MG63 (cell line): Measurements from ENCODE around the gene GMPPB. TPM values are rescaled to one million over a fixed set of nuclear protein-coding genes. Genes with fewer than 3 reads are reported as not detected.

Source experiments
- DNase-seq: peaks from one replicate; pipeline ENCODE4 v3.0.0-alpha.2; 2020
- H3K27me3 ChIP-seq: fragments of 250-450 bp; sonication (Bioruptor Pico); 2 replicates; pipeline ENCODE4 v1.5.1; 2020; ENCODE audit warnings: mild to moderate bottlenecking, moderate library complexity
- H3K36me3 ChIP-seq: fragments of 250-450 bp; sonication (Bioruptor Pico); 2 replicates; pipeline ENCODE4 v1.5.1; 2020; ENCODE audit warnings: mild to moderate bottlenecking, moderate library complexity
- H3K4me3 ChIP-seq: fragments of 250-450 bp; sonication (Bioruptor Pico); 2 replicates; pipeline ENCODE4 v1.5.1; 2020; ENCODE audit warnings: mild to moderate bottlenecking, moderate library complexity
- H3K9me3 ChIP-seq: fragments of 250-450 bp; sonication (Bioruptor Pico); 2 replicates; pipeline ENCODE4 v1.5.1; 2020; ENCODE audit warnings: mild to moderate bottlenecking, moderate library complexity
- total RNA-seq: library from RNA; depleted of rRNA; stranded (reverse); fragments of >200 nt; shearing (Covaris generic); gene quantifications from 2 replicates; pipeline ENCODE4 v1.2.3, GENCODE V29; 2014; ENCODE audit warnings: low replicate concordance

The GMPPB gene
- total RNA-seq, 1 experiment from 2014 or later: 19.4 TPM

DNA sequence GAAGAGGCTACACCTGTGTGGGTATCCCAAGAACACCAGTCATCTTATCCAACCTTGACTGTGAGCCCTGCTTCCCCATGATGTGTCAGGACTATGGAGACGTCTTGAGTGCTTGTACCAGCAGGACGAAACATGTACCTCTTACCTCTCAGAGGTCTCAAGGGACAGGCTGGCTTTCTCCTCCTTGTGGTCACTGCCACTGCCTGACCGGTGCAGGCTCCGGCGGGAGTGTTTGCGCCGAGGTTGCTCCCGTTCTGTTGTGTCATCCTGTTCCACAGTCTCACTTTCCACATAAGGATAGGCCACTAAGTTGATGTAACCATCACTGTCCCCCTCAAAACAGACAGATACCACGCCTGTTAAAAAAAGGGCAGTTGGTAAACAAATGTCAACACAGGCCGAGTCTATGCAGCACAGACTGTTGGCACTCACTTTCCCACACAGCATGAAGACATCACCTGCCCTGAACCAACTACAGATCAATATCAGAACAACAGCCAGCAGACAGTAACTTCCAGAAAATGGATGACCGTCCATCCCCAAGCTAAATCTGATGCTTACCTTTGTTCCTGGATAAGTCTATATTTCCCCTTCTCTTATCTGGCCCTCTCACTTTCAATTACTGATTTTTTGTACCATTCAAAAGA, 14.4 kb upstream of the GMPPB start:
- DNase-seq: no peak
- H3K27me3 ChIP-seq: no peaks in the 10 kb centered on the region
- H3K9me3 ChIP-seq: no peaks in the 10 kb centered on the region
- no peaks in the 10 kb centered on the region; the same call in none of the 2 replicates for H3K36me3 ChIP-seq
- H3K4me3 ChIP-seq: no peak overlapping the region

DNA sequence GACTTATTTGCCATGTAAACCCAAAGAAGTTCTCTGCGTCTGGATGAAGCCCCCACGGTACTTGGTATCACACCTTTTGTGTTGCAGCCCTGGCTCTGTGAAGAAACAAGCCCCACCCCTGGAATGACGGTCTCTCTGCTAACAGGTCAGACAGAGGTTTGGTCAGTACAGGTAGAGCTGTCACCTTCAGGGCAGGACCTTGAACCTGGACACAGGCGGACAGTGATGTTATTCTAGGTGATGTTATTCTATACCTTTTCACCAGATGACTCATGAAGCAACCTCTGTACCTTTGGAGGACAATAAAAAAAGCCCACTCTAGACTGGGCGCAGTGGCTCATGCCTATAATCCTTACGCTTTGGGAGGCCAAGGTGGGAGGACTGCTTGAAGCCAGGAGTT, 11.0 kb upstream of the GMPPB start:
- no peaks in the 10 kb centered on the region for H3K9me3 ChIP-seq
- H3K36me3 ChIP-seq: no peaks in the 10 kb centered on the region; the same call in none of the 2 replicates
- H3K4me3 ChIP-seq: no peak overlapping the region
- no peaks in the 10 kb centered on the region for H3K27me3 ChIP-seq
- DNase-seq: no peak

GRCh38 chr3:49733551-49733950, 9.8 kb upstream of the GMPPB start:
- DNase-seq: no peak
- Histone ChIP-seq H3K36me3 (no peaks in the 10 kb centered on the region; the same call in none of the 2 replicates), H3K9me3 (no peaks in the 10 kb centered on the region), H3K4me3 (no peak overlapping the region), H3K27me3 (no peaks in the 10 kb centered on the region)

- no peaks in the 10 kb centered on the region; the same call in none of the 2 replicates for H3K36me3 ChIP-seq
- no peaks in the 10 kb centered on the region for H3K9me3 ChIP-seq
- H3K27me3 ChIP-seq: no peaks in the 10 kb centered on the region
- no peak for DNase-seq
- H3K4me3 ChIP-seq: no peak overlapping the region
Observed at GRCh38 chr3:49732597-49732996, 8.8 kb upstream of the GMPPB start.

DNA sequence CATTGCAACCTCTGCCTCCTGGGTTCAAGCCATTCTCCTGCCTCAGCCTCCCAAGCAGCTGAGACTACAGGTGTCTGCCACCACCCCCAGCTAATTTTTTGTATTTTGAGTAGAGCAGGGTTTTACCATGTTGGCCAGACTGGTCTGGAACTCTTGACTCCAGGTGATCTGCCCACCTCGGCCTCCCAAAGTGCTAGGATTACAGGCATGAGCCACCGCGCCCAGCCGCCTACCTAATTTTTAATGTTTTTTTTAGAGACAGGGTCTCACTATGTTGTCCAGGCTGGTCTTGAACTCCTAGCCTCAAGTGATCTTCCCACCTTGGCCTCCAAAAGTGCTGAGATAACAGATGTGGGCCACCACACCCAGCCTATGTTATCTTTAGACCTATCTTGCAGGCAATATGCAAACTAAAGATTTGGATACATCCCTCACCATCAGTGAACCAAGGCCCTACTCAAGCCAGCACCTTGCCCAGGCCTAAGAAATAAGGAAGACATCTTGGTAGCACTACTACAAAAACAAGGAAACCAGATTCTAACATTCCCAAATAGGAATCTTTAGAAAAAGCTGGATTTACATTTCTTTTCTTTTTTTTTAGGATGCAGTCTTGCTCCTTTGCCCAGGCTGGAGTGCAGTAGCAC, 6.3 kb upstream of the GMPPB start:
- no peaks in the 10 kb centered on the region for H3K27me3 ChIP-seq
- no peak for DNase-seq
- H3K4me3 ChIP-seq: no peak overlapping the region
- H3K36me3 ChIP-seq: no peaks in the 10 kb centered on the region; the same call in 1 of the 2 replicates
- H3K9me3 ChIP-seq: no peaks in the 10 kb centered on the region

GRCh38 chr3:49727924-49728361, 4.2 kb upstream of the GMPPB start:
- Histone ChIP-seq H3K36me3 (no peaks in the 10 kb centered on the region), H3K27me3 (no peaks in the 10 kb centered on the region), H3K9me3 (no peaks in the 10 kb centered on the region), H3K4me3 (no peak overlapping the region)
- DNase-seq: no peak

DNA sequence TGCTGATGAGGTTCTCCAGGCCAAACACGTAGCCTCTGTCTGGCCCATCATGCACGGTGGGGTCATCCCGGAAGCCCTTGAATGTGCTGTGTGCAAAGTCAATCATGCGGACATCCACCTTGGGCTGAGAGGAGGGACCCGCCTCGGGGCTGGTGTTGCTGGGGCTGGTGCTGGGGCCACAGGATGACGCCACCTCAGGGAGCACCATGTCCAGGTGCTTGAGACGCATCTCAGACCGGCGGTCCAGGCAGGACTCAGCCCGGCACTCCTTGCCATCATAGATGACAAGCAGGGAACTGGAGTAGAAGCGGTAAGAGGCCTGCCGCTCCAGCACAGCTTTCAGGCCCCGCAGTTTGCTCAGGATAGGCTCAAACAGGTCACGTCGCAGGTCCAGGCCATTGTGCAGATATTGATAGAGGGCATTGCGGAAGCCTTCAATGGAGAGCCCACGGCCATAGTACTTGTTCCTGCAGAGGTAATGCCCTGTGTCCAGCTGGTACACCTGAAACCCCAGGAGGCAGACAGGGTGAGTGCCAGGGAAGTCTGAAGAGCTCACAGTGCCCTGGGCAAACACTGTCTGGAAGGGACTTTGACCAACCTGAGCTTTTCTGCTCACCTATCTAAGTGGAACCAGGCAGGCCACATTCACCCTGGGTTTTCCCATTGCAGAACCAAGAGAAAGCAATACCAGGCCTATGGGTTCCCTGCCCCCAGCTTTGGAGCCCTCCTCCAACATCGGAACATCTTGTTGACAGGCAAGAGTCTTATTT, 3.6 kb upstream of the GMPPB start:
- no peaks in the 10 kb centered on the region for H3K27me3 ChIP-seq
- no peak for DNase-seq
- no peaks in the 10 kb centered on the region for H3K36me3 ChIP-seq
- H3K9me3 ChIP-seq: no peaks in the 10 kb centered on the region
- H3K4me3 ChIP-seq: no peak overlapping the region

GRCh38 chr3:49725906-49726681, 2.3 kb upstream of the GMPPB start:
- Histone ChIP-seq H3K4me3 (no peak overlapping the region), H3K27me3 (no peaks in the 10 kb centered on the region), H3K36me3 (peaks cover 3% of the 10 kb centered on the region; the same call in 1 of the 2 replicates), H3K9me3 (no peaks in the 10 kb centered on the region)
- DNase-seq: no peak

DNA sequence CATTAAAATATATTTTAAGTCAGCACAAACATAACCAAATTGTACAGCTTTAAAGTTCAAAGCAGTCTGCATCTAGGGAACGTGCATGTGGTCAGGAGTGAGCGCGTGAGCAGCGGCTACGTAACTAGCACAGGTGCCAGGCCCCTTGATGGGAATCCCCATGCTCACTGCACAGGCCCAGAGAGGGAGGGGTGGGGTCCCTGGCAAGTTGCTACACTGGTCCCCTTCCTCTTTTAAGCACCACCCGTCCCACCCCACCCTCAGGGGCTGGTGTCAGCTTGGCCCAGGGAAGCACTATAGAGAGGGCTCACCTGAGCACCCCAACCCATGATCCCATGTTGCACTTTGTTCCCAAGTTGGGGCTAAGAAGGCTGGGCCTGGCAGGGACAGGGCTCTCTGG, 835 bp upstream of the GMPPB start:
- DNase-seq: no peak
- H3K36me3 ChIP-seq: peaks cover 3% of the 10 kb centered on the region; the same call in 1 of the 2 replicates
- peak overlapping the region; percentile 94 for H3K4me3 ChIP-seq
- no peaks in the 10 kb centered on the region for H3K27me3 ChIP-seq
- H3K9me3 ChIP-seq: no peaks in the 10 kb centered on the region

DNA sequence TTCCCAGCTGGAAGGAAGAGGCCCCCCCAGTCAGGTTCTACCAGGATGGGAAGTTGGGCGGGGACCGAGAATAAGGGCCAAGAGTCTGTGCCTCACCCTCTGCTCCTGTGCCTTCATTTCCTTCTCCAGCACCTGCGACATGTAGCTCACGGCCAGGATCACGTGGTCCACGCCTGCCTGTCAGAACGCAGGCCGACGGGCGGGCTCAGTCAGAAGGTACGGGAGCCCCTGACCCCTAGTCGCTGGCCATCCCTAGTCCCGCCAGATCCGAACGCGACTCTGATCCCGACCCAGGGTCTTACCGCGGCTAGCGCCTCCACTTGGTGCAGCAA, 489 bp downstream of the GMPPB start:
- Histone ChIP-seq H3K4me3 (peak overlapping the region; percentile 94), H3K27me3 (no peaks in the 10 kb centered on the region), H3K36me3 (peaks cover 3% of the 10 kb centered on the region; the same call in 1 of the 2 replicates), H3K9me3 (no peaks in the 10 kb centered on the region)
- DNase-seq: peak; percentile 31

DNA sequence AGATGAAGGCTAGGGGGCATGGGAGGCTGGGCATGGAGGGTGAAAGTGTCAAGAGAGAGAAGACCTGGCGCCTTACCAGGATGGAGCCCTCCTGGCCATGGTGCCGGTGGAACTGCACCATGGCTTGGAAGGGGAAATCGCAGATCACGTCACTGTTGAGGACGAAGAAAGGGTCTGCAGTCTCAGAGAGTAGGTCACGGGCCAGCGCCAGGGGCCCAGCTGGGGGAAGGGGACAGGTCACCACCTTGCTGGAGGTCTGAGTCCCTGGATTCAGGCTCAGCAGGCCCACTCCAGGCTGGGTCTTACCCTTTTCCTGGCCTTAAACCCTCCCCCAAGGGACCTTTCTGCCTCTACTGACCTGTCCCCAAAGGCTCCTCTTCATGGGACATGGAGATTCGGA, 855 bp downstream of the GMPPB start:
- peaks cover 3% of the 10 kb centered on the region; the same call in 1 of the 2 replicates for H3K36me3 ChIP-seq
- H3K27me3 ChIP-seq: no peaks in the 10 kb centered on the region

DNA sequence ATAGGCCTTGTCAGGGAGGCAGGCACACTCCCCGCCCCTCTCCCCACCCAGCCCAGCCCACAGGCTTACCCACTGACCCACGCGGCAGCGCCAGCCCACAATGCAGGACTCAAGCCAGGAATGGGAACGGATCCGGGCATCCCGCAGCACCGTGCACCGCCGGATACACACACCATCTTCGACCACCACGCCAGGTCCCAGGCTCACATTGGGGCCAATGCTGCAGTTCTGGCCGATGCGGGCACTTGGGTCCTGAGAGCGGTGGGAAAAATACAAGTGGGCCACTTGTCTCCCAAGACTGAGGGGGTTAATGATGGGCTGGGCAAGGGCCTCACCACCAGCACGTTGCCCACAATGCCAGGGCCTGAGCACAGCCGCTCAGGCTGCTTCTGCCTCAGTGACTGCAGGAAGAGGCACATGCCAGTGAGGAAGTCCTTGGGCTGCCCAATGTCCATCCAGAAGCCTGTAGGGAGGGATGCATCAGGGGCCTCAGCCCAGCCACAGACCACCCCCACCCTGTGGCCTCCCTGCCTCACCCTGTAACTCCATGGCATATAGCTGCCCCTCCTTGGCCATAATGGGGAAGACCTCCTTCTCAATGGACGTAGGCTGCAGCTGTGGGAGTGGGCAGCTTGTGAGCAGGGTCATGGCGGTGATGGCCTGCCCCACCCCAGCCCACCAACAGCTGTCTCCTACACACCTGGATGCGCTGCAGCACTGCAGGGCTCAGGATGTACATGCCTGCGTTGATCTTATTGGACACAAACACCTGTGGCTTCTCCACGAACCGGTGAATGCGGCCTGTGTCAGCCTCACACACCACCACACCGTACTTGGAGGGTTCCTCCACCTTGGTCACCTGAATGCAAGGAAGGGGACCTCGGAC, 1.6 kb downstream of the GMPPB start:
- Histone ChIP-seq H3K9me3 (no peaks in the 10 kb centered on the region), H3K36me3 (peaks cover 3% of the 10 kb centered on the region; the same call in 1 of the 2 replicates), H3K4me3 (no peak overlapping the region; the same call in 1 of the 2 replicates), H3K27me3 (no peaks in the 10 kb centered on the region)
- DNase-seq: no peak

More for the DNA sequence above, 855 bp downstream of the GMPPB start:
- no peak for DNase-seq
- H3K4me3 ChIP-seq: peak overlapping the region; percentile 94
- H3K9me3 ChIP-seq: no peaks in the 10 kb centered on the region

DNA sequence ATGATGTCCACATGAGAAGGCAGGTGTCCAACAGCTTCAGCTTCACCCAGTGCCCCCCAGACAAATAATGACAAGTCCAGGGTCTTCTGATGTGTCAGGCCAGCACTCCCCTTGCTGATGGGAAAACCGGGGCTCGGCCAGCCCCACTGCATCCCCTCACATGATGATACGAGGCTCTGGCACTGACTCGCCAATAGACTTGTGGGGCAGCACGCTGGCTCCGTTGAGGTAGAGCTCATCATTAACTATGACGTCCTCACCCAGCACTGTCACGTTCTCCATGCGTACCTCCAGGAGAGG, 2.2 kb downstream of the GMPPB start:
- no peak for DNase-seq
- Histone ChIP-seq H3K36me3 (peaks cover 3% of the 10 kb centered on the region; the same call in 1 of the 2 replicates), H3K9me3 (no peaks in the 10 kb centered on the region), H3K27me3 (no peaks in the 10 kb centered on the region), H3K4me3 (no peak overlapping the region)

DNA sequence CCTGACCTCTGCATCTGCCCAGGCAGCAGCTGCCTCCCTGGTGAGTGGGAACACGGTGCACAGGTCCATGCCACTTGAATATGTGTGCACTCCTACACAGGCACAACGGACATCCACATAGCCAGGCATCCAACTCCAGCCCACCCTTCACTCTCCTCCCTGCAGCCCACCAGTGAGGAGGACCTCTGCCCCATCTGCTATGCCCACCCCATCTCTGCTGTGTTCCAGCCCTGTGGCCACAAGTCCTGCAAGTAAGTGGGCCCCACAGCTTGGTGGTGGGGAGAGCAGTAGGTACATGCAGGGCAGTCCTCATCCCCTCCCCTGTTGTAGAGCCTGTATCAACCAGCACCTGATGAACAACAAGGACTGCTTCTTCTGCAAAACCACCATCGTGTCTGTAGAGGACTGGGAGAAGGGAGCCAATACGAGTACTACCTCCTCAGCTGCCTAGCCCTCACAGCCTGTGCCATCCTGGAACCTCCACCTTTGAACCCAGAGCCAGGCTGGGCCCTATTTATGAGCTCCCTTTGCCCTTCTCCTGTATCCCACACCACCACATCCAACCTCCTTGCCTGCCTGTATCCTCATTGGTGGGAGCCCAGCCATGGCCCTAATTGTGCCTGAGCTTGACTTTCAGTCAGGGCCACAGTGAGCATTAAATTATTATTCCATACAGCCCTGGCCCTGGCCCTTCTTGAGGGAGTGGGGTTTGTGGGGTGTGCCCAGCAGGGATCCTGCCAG, 2.7 kb downstream of the GMPPB start:
- Histone ChIP-seq H3K4me3 (no peak overlapping the region), H3K9me3 (no peaks in the 10 kb centered on the region), H3K36me3 (peaks cover 3% of the 10 kb centered on the region; the same call in 1 of the 2 replicates), H3K27me3 (no peaks in the 10 kb centered on the region)
- DNase-seq: no peak

- peak; percentile 74 for DNase-seq
- peaks cover 3% of the 10 kb centered on the region; the same call in 1 of the 2 replicates for H3K36me3 ChIP-seq
- H3K27me3 ChIP-seq: no peaks in the 10 kb centered on the region
- H3K9me3 ChIP-seq: no peaks in the 10 kb centered on the region
- H3K4me3 ChIP-seq: no peak within 1 kb of the TSS
Observed at GRCh38 chr3:49719214-49719884, 4.4 kb downstream of the GMPPB start, which contains the start of gene AMIGO3. AMIGO3 (minus strand) TSS chr3:49719684; CDS start chr3:49719465, 219 bp downstream.
